ENCODE results near the gene MT1A.

MT1A gene

GRCh38 chr16:56610017-56610608 lies 28.4 kb upstream of the MT1A start:
- no peak for TF ChIP-seq CTCF (IDR thresholded peaks at IDR 0.05; ENCODE audit: borderline replicate concordance, control extremely low read depth, extremely low read depth, insufficient read depth, missing control alignments)
- DNase-seq (ENCODE audit: low spot score), result no peak
- in situ Hi-C loops (cut with MboI; ENCODE audit: low sequenced_read_pairs, unreplicated experiment), result no loop called here

GRCh38 chr16:56610609-56611111 lies 27.8 kb upstream of the MT1A start:
- in situ Hi-C loops (cut with MboI; ENCODE audit: low sequenced_read_pairs, unreplicated experiment), result no loop called here
- no peak for DNase-seq (ENCODE audit: low spot score)
- TF ChIP-seq CTCF (IDR thresholded peaks at IDR 0.05; ENCODE audit: borderline replicate concordance, control extremely low read depth, extremely low read depth, insufficient read depth, missing control alignments), result no peak

GRCh38 chr16:56611281-56611833 lies 27.1 kb upstream of the MT1A start:
- in situ Hi-C loops (cut with MboI; ENCODE audit: low sequenced_read_pairs, unreplicated experiment), result no loop called here
- no peak for TF ChIP-seq CTCF (IDR thresholded peaks at IDR 0.05; ENCODE audit: borderline replicate concordance, control extremely low read depth, extremely low read depth, insufficient read depth, missing control alignments)
- no peak for DNase-seq (ENCODE audit: low spot score)

- no peak for TF ChIP-seq CTCF (IDR thresholded peaks at IDR 0.05; ENCODE audit: borderline replicate concordance, control extremely low read depth, extremely low read depth, insufficient read depth, missing control alignments)
- no peak for DNase-seq (ENCODE audit: low spot score)
- in situ Hi-C loops (cut with MboI; ENCODE audit: low sequenced_read_pairs, unreplicated experiment), result no loop called here
These were observed 24.8 kb upstream of the MT1A start for GRCh38 chr16:56613706-56614105.

GRCh38 chr16:56614549-56614991 lies 23.9 kb upstream of the MT1A start:
- DNase-seq (ENCODE audit: low spot score), result no peak
- in situ Hi-C loops (cut with MboI; ENCODE audit: low sequenced_read_pairs, unreplicated experiment), result no loop called here
- no peak for TF ChIP-seq CTCF (IDR thresholded peaks at IDR 0.05; ENCODE audit: borderline replicate concordance, control extremely low read depth, extremely low read depth, insufficient read depth, missing control alignments)

GRCh38 chr16:56615353-56615752 lies 23.1 kb upstream of the MT1A start:
- DNase-seq (ENCODE audit: low spot score), result no peak
- in situ Hi-C loops (cut with MboI; ENCODE audit: low sequenced_read_pairs, unreplicated experiment), result no loop called here
- no peak for TF ChIP-seq CTCF (IDR thresholded peaks at IDR 0.05; ENCODE audit: borderline replicate concordance, control extremely low read depth, extremely low read depth, insufficient read depth, missing control alignments)

All from GM13976 (cell line).